NCI-H446 treated with DMSO at 0.1 percent for 48 hours (cell line): Measurements from ENCODE around the gene PARD6G.
"Not testable (repeated sequence)": the region's sequence is repeated elsewhere in the genome, so short reads cannot be mapped to it uniquely, and the experiment has no call there.

Source experiments
- DNase-seq: peaks from one replicate; lab custom pipeline; 2025; lab: John Stamatoyannopoulos, UW

The PARD6G gene

DNA sequence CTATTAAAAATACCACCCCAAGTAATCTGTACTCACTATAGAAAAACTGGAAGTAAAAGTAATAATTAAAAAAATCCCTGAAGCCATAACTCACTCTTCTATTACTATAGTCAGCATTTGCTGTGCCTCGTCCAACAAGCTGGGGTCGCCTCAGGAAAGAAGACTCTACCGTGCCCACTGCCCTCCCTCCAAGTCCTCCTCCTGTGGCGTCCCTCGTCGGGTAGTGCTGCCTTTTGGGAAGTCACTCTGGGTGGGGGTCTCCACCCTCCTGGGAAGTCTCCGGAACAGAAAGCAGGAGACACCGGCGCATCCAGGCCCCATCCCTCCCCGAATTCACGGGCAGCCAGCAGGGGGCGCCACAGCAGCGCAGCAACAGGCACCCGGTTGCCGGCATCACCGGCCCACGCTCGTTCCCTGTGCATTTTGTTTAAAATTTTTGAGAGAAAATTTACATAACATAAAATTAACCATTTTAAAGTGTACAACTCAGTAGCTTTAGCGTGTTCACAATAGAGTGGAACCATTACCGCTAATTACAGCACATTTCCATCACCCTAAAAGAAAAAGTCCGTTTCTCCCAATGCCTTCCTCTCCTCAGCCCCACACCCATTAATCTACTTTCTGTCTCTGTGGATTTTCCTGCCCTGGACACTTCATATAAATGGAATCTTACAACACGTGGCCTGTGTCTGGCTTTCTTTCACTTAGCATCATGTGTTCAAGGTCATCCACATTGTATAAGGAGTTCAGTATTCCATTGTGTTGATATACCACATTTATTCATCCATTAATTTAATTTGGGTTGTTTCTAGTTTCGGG lies 76.1 kb downstream of the PARD6G start:
- no peak for DNase-seq

DNA sequence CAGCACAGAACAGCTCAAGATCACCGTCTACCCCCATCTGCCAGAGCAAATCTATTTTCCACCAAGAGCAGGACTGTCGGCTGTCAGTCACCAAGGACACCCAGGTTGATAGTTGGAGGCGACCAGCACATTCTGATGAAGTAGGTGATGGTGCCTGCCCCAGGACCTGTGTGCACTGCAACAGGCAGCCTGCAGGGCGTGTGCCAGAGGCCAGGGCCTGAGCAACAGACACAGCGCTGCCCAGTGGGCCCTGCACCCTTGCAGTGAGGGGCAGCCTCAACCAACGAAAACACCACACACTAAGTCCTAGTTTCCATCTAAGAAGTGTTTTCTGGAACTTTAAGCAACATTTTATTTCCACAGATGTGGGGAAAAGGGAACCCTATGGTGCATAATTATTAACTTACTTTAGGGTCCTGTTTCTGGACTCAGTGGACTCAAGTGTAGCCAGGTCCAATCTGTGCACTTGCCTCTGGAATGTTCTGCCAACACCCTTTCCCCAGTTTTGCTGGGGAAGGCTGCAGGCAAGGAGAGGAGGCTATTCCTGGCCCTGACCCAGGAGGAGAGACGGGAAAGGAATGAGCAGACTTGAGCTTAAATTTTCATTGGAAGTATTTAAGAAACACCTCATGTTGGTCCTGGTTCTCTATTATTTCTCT lies 76.8 kb downstream of the PARD6G start:
- DNase-seq, result no peak

DNA sequence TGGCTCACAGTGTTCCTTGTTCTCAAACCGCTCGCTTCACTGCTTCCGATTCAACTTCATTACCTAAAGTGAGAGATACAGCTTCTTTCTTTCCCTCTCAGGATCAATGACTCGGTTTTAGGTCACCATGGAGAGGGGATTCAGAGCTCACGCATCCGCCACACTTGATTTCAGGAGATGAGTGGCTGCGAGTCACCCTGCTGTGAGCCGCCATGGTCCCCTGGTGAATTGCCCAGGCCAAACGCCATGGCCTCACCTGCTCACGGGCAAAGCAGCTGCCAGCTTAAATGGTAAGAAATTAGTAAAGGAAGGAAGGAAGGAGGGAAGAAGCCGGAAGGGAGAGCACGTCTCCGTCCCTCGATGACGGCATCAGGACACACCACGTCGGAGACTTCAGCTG lies 77.7 kb downstream of the PARD6G start:
- DNase-seq, result no peak

DNA sequence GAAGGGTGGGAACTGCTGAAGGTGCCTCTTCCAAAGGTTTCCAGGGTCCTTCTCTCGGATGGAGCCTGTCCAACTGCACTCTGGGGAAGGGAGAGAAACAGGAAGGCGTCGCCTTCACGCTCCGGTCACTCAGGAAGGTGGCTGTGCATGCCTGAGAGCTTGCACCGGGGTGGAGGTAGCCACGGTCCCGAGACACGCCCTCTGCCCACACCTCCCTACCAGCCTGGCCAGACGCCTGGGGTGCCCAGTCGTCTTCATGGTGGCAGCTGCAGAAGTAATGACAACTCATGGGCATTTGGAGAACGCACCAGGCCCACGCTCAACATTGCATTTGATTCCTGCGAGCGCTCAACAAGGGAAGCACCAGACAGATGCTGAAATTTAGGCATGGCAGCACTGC lies 78.3 kb downstream of the PARD6G start:
- no peak for DNase-seq

DNA sequence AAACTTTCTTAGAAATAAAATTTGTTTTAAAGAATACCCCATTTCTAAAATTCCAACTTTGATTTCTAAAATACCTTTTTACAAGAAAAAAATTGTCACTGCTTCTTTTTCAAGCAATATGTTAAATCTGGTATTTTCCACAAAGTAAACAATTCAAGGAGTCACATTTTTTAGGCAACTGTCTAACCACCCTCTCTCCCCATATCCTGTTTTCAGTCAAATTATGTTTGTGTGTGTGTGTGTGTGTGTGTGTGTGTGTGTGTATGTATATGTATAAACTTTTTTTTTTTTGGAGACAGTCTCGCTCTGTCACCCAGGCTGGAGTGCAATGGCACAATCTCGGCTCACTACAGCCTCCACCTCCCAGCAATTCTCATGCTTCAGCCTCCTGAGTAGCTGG lies 79.0 kb downstream of the PARD6G start:
- DNase-seq, result no peak

DNA sequence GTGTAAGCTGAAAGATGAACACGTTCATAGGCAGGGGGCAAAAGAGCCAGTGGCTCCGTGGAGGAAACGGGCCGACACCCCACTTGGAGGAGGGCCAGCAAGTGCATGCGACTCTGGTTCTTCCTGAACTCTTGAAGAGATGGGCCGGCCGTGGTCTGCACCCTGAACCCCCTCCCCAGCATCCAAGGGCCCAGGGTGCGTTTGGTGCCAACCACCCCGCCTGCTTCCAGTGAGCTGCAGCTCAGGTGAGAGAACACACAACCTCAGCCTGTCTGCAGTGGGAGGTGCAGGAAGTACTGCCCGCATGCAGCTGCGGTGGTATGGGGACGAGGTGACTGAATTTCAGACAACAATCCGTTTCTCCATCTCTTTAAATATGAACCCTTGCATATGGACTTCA lies 79.4 kb downstream of the PARD6G start:
- DNase-seq, result no peak

DNA sequence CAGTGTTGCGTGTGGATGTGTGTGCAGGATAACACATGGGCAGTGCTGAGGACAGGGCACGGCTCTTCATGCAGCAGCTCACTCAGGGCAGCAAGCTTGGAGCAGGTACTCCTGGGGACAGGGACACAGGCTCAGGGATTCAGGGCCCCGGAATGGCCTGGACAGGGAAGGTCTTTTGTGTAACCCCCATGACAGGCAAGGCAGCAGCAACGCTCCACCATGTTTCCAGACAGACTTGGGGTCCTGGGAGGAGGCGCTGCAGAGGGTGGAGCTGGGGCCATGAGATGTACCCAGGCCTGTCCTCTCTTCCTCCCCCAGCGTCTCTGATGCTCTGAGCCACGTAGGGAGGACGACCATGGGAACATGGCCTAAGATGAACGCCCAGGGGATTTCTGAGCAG lies 80.0 kb downstream of the PARD6G start:
- no peak for DNase-seq

DNA sequence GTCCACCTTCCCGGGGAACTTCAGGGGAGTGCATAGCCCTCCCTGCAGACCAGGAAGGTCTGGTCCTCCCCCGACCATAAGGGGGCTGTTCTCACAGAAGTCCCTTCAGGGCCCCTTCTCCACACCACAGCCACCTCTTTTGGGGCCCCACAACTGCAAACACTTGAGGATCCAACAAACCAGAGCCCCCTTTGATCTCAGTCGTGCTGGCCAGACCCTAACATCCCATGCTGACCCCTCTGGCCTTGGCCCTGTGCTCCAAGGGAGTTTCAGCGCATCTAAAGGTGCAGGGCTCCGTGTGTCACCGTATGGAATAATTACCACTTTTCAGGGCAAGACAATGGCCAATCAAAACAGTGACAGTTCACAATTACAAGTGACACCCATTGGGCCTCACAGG lies 80.6 kb downstream of the PARD6G start:
- DNase-seq, result no peak

DNA sequence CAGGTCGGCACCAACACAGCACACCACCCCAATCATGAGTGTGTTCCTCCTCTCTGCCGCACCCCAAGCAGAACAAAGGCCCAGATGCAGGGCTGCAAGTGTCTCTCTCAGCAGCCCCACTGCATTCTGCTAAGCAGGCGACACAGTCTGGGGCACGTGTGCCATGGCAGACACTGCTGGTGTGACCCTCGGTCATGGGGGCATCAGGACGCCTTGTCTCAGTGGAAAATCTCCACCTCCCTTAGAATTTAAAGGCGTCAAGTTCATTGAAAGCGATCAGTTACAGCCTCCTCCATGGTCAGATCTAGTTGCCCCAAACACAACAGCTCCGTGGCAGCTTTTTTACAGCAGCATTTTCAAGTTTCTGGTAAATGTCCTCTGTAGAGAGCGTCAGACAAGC lies 81.1 kb downstream of the PARD6G start:
- DNase-seq, result no peak

DNA sequence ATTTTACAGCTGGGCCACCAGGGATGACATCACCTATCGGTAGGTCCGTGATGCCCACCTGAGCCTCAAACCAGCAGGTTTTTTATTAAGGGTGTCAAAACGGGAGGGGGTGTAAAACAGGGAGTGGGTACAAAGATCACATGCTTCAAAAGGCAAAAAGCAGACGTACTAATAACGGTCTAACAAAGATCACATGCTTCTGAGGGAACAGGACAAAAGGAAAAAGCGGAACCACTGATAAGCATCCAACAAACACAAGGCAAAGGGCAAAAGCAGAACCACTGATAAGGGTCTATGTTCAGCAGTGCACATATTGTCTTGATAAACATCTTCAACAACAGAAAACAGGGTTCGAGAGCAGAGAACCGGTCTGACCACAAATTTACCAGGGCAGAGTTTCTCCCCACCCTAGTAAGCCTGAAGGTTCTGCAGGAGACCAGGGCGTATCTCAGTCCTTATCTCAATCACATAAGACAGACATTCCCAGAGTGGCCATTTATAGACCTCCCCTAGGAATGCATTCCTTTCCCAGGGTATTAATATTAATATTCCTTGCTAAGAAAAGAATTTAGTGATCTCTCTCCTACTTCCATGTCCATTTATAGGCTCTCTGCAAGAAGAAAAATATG lies 82.5 kb downstream of the PARD6G start:
- DNase-seq, result not testable (repeated sequence)

DNA sequence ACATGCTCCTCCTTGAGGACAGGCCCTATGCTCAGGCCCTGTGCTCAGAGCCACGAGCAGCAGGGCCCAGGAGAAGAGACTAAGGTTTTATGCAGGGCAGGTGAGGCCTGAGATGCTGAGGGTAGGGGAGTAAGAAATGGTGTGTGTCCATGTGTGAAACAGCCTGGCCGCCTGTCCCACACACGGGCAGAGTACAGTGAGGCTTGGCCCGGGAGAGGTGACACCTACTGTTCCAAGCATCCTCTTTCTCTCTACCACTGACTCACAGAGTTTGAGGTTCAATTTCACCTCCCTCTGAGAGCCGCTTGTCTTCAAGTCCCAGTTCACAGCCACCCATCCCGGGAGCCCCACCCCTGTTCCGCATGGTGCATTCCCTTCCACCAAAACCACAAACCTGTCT lies 84.1 kb downstream of the PARD6G start:
- no peak for DNase-seq

DNA sequence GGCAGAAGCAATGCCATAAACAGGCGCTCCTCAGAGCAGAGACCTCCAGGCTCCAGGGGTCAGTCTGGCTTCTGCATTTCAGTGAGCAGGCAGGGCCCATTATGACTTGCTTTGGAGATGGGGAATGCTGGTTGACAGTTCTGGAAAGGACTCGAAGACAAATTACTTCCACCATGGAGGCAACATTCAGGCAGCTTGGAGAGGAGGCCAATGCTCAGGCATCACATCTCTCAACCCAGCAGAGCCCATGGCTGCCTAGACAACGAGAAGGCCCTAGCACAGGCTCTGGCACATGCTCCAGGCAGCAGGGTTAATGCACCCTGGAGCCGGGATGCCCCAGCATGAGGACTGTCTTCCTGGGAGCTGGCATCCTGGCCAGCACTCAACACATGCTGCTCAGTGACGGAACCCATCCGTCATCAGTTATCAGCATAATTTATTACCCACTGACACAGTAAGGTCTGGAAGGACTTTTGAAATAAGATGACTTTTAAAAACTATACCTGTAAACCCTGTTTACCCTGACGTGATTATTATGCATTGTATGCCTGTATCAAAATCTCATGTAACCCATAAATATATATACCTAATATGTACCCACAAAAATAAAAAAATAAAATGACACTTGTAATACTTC lies 85.4 kb downstream of the PARD6G start:
- no peak for DNase-seq

DNA sequence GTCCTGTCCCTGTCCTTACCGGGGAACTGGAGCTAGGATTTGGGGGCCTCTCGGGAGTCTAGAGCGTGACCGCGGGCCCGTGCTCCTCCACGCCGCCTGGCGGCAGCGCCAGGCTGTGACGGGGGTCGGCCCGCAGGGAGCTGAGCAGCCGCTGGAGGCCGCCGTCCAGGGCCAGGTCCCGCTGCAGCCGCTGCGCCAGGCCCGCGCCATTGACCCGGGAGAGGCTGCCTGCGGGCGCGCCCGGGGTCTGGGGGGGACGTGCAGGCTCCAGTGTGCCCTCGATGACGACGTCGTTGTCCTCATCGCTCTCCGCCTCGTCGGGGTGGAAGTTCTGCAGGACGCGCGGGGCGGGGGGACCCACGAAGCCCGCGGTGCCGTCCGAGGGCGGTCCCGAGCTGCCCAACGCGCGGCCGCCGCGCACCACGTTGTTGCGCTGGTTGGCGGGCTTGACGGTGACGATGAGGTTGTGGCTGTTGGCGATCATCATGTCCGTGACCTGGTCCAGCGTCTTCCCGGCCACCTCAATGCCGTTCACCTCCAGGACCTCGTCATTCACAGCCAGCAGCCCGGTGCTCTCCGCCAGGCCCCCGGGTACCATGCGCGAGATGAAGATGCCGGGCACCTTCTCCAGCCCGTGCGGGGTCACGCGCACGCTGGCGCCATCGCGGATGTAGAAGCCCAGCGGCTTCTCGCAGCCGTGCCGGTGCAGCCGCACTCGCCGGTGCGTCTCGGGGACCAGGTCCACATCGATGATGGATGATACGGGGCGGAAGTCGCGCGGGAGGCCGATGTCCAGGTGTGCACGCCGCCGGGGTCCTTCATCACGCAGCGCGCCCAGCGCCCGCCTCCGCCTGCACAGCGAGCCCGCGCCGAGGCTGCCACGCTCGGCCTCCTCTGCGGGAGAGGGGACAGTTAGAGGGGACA lies 87.3 kb downstream of the PARD6G start:
- DNase-seq, result no peak

DNA sequence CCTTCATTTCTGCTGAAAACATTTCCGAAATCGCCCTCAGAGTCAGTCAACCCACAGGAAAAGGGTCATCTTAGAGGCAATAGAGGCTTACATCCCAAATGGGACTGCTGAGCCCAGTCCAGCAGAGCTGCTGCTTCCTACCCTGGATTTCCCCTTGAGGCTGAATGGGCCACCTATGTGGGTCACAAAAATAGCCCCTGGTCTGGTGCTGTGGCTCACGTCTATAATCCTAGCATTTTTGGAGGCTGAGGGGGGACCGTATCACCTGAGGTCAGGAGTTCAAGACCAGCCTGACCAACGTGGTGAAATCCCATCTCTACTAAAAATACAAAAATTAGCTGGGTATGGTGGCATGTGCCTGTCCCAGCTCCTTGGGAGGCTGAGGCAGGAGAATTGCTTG lies 88.9 kb downstream of the PARD6G start:
- no peak for DNase-seq

DNA sequence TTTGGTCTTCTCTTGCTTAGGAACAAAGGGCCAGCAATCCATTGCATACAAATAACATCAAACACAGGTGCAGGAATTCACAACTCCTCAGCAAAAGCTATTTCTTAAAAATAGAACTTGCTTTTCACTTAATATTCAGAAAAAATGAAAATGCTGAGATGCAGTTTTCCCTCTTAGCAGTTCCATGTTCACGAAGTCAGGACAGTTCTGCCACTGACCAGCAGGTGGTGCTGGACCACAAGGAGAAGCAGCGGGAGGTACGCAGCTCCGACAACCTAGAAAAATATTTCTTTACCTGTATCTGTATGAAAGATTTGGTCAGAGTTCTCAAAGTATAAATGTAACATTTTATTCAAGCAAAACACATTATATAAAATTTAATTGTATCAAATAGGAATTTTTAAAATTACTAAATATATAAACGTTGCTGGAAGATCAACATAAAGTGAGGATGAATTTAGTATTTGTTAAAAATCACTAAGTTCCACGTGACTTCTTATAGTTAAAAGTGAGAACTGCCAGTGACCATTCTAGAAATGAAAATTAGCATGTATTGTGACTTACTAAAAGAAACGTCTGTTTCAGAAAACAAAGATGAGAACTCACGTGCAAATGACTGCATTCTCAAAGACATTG lies 89.5 kb downstream of the PARD6G start:
- DNase-seq, result peak; percentile 11

DNA sequence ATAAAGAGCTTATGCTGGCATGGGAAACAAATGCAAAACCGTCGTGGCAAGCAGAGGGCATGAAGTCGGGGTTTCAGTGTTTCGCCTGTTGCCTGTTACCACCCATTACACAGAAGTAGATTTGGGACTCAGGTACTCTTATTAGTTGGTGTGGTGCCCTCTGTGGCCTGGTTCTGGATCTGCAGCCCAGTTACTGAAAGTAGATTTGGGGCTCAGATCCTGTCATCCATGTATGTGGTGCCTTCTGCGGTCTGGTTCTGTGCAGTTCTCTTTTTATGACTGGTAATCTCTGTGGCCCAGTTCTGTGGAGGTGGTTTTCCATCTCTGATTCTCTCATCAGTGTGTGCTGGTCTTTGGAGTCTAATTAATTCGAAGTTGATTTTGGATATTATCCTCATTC lies 93.0 kb downstream of the PARD6G start:
- DNase-seq, result peak; percentile 1

DNA sequence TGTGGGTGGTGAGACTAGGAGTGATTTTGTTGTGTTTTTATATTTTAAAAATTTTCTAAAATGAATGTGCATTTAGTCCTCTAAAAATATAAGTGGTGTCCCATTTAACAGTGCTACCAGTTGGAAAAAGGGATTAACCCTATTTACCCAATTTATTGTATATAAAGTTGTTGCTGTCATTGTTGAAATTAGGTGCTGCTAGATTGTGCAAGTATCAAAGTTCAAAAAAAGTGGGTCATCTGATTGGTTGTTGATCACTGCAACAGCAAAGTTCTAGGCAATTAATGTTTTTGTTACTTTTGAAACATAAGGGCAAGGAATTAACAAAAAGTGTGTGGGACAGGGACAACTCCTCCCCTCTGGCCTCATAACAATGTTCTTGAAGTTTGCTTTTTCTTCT lies 97.6 kb downstream of the PARD6G start:
- DNase-seq, result no peak

DNA sequence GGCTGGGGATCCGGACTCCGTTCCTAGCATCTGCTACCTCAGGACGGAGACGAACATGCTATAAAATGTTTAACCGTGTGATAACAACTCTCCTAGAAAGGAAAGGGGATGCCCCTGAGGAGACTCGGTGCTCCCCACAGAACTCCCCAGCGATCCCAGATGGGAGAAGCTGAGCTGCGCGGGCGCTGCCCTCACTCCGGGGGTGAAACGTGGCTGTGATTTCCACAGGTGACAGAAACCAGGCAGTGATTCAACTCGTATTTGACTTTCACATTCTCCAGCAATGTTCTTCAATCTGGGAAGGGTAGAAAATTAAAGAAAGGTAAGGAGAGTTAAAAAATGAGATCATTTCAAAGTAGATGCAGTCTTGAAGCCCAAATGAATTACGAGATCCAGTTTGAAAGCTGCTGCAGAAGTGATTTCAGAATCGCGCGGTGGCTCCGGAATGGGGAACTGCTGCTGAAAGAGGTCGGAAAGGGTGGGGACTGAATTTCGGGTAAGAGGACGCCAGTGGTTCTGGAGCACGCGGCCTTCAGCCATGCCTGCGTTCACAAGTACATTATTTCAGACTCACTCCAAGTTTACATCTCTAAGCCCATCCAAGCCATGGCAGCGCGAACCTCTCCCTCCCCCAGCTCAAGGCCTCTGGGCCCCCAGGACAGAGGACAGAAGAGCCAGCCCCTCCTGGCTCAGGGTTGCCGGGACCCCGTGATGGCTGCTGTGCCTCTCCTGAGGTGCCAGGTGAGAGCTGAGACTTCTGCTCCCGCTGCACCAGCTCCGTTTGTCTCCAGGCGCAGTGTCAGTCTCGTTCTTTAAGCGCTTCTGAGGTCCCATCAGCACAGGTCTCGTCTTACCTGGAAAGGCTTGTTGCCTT lies 98.8 kb downstream of the PARD6G start:
- no peak for DNase-seq

DNA sequence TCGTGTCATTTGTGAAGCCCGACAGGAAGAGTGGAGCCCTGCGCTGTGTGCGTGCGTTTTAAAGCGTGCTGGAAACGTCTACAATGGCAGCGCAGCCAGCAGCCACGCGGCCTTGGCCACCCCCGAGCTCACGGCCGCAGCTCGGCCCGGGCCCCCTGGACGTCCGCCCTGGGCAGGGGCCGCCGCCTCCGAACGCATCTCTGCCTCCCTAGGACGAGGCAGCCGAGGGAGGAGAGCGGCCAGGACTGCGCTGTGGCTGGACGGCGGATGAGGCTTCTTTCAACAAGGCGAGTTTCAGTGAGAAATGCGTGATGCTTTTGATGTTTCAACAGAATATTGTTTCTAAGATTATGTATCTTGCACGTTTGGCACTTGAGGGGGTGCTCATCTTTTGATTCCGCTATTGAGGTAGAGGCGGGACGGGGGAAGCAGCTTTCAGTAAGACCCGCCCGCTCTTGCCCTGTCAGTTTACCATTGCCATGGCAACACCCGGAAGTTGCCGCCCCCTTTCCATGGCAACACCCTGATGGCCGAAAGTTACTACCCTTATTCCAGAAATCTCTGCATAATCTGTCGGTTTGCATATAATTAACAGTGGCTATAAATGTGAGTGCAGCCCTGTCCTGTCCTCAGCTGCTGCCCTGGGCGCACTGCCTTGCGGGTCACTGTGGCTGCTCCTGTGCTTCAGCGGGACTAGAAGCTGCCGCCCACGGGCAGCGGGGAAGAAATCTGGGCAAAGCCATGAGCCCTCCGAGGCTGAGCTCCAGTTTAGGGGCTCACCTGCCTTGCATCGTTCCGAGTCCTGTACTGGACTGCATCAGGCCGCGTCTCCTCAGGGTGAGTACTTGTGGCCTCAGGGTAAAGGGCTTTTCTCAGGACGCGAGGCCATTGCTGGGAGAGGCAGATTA lies 99.6 kb downstream of the PARD6G start:
- no peak for DNase-seq
